Aorta (tissue), 5 donors: ENCODE data around the gene RRP36. TPM values are rescaled to one million over a fixed set of nuclear protein-coding genes. Genes with fewer than 3 reads are reported as not detected.
A peak's percentile ranks its signal among the peaks of the same experiment; 100 is the strongest.

Experiments
- ATAC-seq: fragments of 200-7000 bp; cut with Tn5 transposase; one replicate; pipeline ENCODE4 v1.9.1; 2022; ENCODE audit warnings: moderate library complexity; ENCODE audit not compliant: low FRiP score
- DNase-seq, 2 donors: peaks; one replicate each; pipeline ENCODE4 v3.0.0-alpha.2; 2020
- H3K27ac ChIP-seq, 2 donors: one replicate each; pipeline ENCODE4 v1.5.1; 2013; ENCODE audit warnings: low read length in 2 of 2, mild to moderate bottlenecking in 2 of 2, moderate library complexity in 2 of 2, control low read depth in 1 of 2, inconsistent platforms in 1 of 2, low read depth in 1 of 2
- H3K27me3 ChIP-seq, 2 donors: one replicate each; pipeline ENCODE4 v1.6.1; 2013; ENCODE audit warnings: control low read depth in 1 of 2, low read length in 1 of 2, mild to moderate bottlenecking in 1 of 2, moderate library complexity in 1 of 2; ENCODE audit not compliant: insufficient read depth in 2 of 2, control insufficient read depth in 1 of 2
- H3K36me3 ChIP-seq, 2 donors: one replicate each; pipeline ENCODE4 v1.6.1; 2013; ENCODE audit warnings: control low read depth in 1 of 2, low read length in 1 of 2, mild to moderate bottlenecking in 1 of 2; ENCODE audit not compliant: insufficient read depth in 2 of 2, control insufficient read depth in 1 of 2
- H3K4me1 ChIP-seq, 2 donors: one replicate each; pipeline ENCODE4 v1.6.1; 2013; ENCODE audit warnings: low read length in 2 of 2, control low read depth in 1 of 2, mild to moderate bottlenecking in 1 of 2, moderate library complexity in 1 of 2; ENCODE audit not compliant: insufficient read depth in 2 of 2, control insufficient read depth in 1 of 2
- H3K4me3 ChIP-seq, 2 donors: one replicate each; pipeline ENCODE4 v1.5.1; 2013; ENCODE audit warnings: low read length in 2 of 2, control low read depth in 1 of 2, mild to moderate bottlenecking in 1 of 2
- H3K9me3 ChIP-seq: one replicate; pipeline ENCODE4 v1.6.1; 2013; ENCODE audit warnings: mild to moderate bottlenecking, low read length; ENCODE audit not compliant: control insufficient read depth
- WGBS, 2 donors: extraction: QIAGEN DNeasy Blood & Tissue Kit; methylation state at CpG; one replicate each; pipeline ENCODE4 v1.1.7; 2013; 5-methylcytosine and 5-hydroxymethylcytosine counted together
- intact Hi-C, 2 donors: fragments of 100-400 bp; cut with DNase I; formaldehyde crosslinking; loops; one replicate each; pipeline versions ENCODE4 v1.14.2 to v1.15.0; 2022
- polyA plus RNA-seq, 2 donors: library from polyadenylated mRNA; stranded (reverse); fragments of 200-250 nt; gene quantifications; one replicate each; pipeline ENCODE4 v1.2.3, GENCODE V29; 2013
- total RNA-seq, 2 donors: library from RNA; stranded (reverse); fragmentation: NEBNext Ultra II Directional; extraction: Animal tissue kit (Norgen Biotek cat#: 25700); gene quantifications; one replicate each; pipeline ENCODE4 v1.2.1, GENCODE V29; 2021
- donor health status: healthy with polysubstance abuse.
- donor health status: Bipolar disorder and iron deficiency.
- donor health status: DM: no; HTN: no; CAD: no.
- donor health status: DM: no; HTN: no; CAD: no.
- donor health status: DM: yes; HTN: yes; CAD: no.

RRP36 gene
- total and polyA plus RNA-seq, 4 donors = 29.6 to 41.1 (median 38.6) TPM

DNA sequence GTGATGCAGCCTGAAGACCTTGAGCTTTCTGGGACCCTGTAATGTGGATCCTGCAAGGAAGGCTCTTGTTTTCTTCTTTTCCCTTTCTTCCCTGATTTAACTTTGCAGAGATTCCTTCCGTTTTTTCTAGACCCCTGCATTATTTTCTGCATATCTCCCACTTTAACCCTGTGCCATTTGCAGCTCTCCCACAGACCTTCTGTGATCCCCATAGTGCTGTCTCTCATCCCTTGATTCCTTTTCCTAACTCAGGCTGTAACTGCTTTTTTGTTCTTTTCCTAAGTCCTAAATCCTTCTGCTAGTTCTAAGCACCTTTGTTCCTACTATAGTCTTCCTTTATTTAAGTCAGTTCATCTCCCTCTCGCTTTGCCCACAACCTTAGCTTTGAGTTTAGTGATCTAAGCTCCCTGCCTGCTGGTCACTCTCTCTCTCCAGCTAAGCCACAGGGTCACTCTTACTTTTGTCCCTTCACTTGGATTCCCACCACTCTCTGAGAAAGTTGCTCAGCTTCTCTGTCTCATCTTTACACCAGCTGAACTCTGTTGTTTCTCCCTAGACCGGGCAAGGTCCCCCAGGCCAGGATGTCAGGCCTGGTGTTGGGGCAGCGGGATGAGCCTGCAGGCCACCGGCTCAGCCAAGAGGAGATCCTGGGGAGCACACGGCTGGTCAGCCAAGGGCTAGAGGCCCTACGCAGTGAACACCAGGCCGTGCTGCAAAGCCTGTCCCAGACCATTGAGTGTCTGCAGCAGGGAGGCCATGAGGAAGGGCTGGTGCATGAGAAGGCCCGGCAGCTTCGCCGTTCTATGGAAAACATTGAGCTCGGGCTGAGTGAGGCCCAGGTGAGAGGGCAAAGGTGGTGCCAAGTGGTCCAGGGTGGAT, 39.6 kb downstream of the RRP36 start:
- ATAC-seq (no peak), DNase-seq (no peak)
- no peak overlapping the region for H3K27ac ChIP-seq
- H3K9me3 ChIP-seq = no peaks in the 10 kb centered on the region
- no peaks in the 10 kb centered on the region for H3K4me1 ChIP-seq
- no peak overlapping the region for H3K4me3 ChIP-seq
- H3K36me3 ChIP-seq = peaks cover 0 to under 1% of the 10 kb centered on the region in 2 donors
- intact Hi-C loops = no loop called here
- no peaks in the 10 kb centered on the region for H3K27me3 ChIP-seq
- WGBS, 2 donors = 84 to 85% methylated on average over 12 of the region's 12 CpGs

DNA sequence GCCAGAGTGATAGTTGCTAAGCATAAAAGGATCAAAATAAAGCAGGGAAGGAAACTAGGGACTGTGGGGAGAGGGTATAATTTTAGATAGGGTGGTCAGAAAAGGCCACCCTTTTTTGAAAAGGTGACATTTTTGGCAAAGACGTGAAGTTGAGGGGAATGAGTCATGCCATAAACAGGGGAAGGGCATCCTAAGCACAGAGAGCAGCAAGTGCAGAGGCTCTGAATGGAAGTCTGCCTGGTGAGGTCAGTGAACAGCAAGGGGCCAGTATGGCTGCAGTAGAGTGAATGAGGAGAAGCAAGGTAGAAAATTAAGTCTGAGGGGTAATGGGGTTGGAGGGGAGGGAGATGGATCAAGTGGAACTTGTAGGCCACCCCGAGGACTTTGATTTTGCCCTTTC, 40.4 kb downstream of the RRP36 start:
- DNase-seq (no peak), ATAC-seq (no peak)
- intact Hi-C loops = no loop called here
- H3K27me3 ChIP-seq = no peaks in the 10 kb centered on the region
- no peak overlapping the region for H3K4me3 ChIP-seq
- H3K27ac ChIP-seq = no peak overlapping the region
- WGBS, 2 donors = 60 to 67% methylated on average over 2 of the region's 2 CpGs
- no peaks in the 10 kb centered on the region for H3K4me1 ChIP-seq
- no peaks in the 10 kb centered on the region for H3K9me3 ChIP-seq
- H3K36me3 ChIP-seq = peaks cover 0 to 6% of the 10 kb centered on the region in 2 donors

DNA sequence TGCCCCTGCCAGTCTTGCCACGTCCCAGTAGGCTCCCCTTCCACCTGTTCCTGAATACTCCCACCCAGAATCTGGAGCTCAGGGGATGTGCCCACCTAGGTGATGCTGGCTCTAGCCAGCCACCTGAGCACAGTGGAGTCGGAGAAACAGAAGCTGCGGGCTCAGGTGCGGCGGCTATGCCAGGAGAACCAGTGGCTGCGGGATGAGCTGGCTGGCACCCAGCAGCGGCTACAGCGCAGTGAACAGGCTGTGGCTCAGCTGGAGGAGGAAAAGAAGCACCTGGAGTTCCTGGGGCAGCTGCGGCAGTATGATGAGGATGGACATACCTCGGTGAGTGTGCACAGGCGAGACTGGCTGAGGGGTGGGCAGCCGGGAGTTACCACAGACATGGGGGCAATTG, 41.4 kb downstream of the RRP36 start:
- 93 to 94% methylated on average over 12 of the region's 12 CpGs for WGBS, 2 donors
- Histone ChIP-seq H3K36me3 (peaks cover 0 to 6% of the 10 kb centered on the region in 2 donors), H3K4me3 (no peak overlapping the region), H3K4me1 (no peaks in the 10 kb centered on the region), H3K9me3 (no peaks in the 10 kb centered on the region), H3K27me3 (no peaks in the 10 kb centered on the region), H3K27ac (no peak overlapping the region)
- ATAC-seq (no peak), DNase-seq (no peak)
- intact Hi-C loops = no loop called here

GRCh38 chr6:43070028-43070632, 48.7 kb downstream of the RRP36 start:
- 61 to 63% methylated on average over 6 of the region's 6 CpGs for WGBS, 2 donors
- intact Hi-C loops = loop anchor here (2.0 to 5.0 kb wide), 3 partner anchors 57 to 72 kb away; no protein-coding TSS in a partner anchor

DNA sequence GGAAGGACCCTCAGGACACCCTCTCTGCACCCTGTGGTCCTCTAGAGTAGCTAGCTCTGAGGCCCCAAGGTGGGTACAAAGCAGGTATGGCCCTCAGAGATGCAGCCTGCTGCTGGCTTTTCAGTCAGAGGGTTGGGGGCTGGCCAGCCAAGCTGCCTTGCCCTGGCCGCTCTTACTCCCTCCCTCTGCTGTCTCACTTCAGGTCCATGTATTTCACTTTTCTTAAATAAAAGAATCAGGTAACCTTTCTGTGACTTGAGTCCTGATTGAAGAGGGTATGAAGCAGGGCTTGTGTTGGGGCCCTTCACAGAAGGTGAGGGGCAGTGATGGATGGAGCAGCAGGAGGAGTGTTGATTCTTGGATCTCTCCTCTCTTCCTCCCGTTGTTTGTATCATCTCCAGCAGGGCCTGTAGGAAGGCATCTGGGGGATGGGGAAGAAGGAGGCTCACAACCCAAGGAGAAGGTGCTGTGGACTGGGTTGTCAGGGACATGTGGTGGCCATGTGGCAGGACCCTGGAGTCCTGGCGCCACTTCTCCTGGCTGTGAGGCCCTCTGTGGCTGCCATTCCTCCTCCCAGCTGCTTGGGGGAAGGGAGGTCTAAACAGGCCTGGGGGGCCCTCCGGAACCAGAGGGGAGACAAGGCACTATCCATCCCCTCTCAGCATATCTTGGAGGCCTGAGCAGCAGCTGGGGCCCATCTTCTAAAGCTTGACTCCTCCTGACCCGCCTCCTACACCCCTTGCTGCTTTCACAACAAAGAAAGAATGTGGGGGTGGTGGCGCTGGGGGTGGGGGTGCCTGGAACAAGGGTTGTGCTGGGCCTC, 53.6 kb downstream of the RRP36 start:
- Histone ChIP-seq H3K9me3 (no peaks in the 10 kb centered on the region), H3K27me3 (no peaks in the 10 kb centered on the region), H3K36me3 (peaks cover 0 to 10% of the 10 kb centered on the region in 2 donors), H3K4me1 (no peaks in the 10 kb centered on the region), H3K27ac (no peak overlapping the region), H3K4me3 (no peak overlapping the region)
- intact Hi-C loops = loop anchor here (5.0 kb wide), 2 partner anchors 52 to 67 kb away; no protein-coding TSS in a partner anchor
- 69 to 70% methylated on average over 6 of the region's 6 CpGs for WGBS, 2 donors
- no peak for ATAC-seq
- no peak for DNase-seq

More at GRCh38 chr6:43070028-43070632, 48.7 kb downstream of the RRP36 start:
- H3K4me1 ChIP-seq = no peaks in the 10 kb centered on the region
- no peaks in the 10 kb centered on the region for H3K9me3 ChIP-seq
- no peak for ATAC-seq
- H3K4me3 ChIP-seq = no peak overlapping the region
- H3K27me3 ChIP-seq = no peaks in the 10 kb centered on the region
- H3K36me3 ChIP-seq = peaks cover 0 to 16% of the 10 kb centered on the region in 2 donors
- no peak for DNase-seq
- no peak overlapping the region for H3K27ac ChIP-seq

GRCh38 chr6:43075670-43076463, 54.4 kb downstream of the RRP36 start, which contains the start of gene PTK7:
Gene PTK7 (plus strand): TSS chr6:43076314. CDS start chr6:43076489, 175 bp downstream.
- no peak for DNase-seq
- no peaks in the 10 kb centered on the region for H3K9me3 ChIP-seq
- ATAC-seq = peak; percentile 29
- WGBS, 2 donors = 3 to 11% methylated on average over 14 to 60 of the region's 60 CpGs
- intact Hi-C loops = no loop called here
- peak within 1 kb of the TSS; percentile 15 to 34 for H3K4me3 ChIP-seq
- no peaks in the 10 kb centered on the region for H3K27me3 ChIP-seq
- peaks cover 0 to 8% of the 10 kb centered on the region in 2 donors for H3K36me3 ChIP-seq
- H3K4me1 ChIP-seq = no peaks in the 10 kb centered on the region
- no peak within 1 kb of the TSS for H3K27ac ChIP-seq

- WGBS, 2 donors = 0 to 1% methylated on average over 69 to 72 of the region's 72 CpGs
- Histone ChIP-seq H3K4me1 (no peaks in the 10 kb centered on the region), H3K9me3 (no peaks in the 10 kb centered on the region), H3K4me3 (peak overlapping the region; percentile 15 to 34), H3K27ac (no peak overlapping the region), H3K36me3 (peaks cover 0 to 4% of the 10 kb centered on the region in 2 donors), H3K27me3 (no peaks in the 10 kb centered on the region)
- intact Hi-C loops = no loop called here
- peak; percentile 34 for ATAC-seq
- DNase-seq = no peak
Observed at GRCh38 chr6:43076464-43077332, 55.3 kb downstream of the RRP36 start.
